GM21786 (cell line): ENCODE results near the gene SLC44A4.
"Not testable (repeated sequence)": the region's sequence is repeated elsewhere in the genome, so short reads cannot be mapped to it uniquely, and the experiment has no call there.

Source experiments
- ATAC-seq: cut with Tn5 transposase; IDR thresholded peaks from one replicate; pipeline ENCODE4 v1.9.1; 2021; ENCODE audit not compliant: unreplicated experiment

The SLC44A4 gene

GRCh38 chr6:31831350-31832215 is 47.2 kb downstream of the SLC44A4 start:
- no peak for ATAC-seq

- ATAC-seq = no peak
These were observed 47.9 kb downstream of the SLC44A4 start for GRCh38 chr6:31830886-31831335.

GRCh38 chr6:31829633-31830283 is 49.0 kb downstream of the SLC44A4 start:
- ATAC-seq = no peak

- peak; percentile 55 for ATAC-seq
These were observed 51.3 kb downstream of the SLC44A4 start, which contains the start of gene HSPA1B for GRCh38 chr6:31827286-31828079. Gene HSPA1B (plus strand): TSS chr6:31827738. CDS start chr6:31827951, 213 bp downstream.

- ATAC-seq = no peak
These were observed 52.0 kb downstream of the SLC44A4 start for GRCh38 chr6:31826793-31827285.

- no peak for ATAC-seq
These were observed 53.2 kb downstream of the SLC44A4 start for GRCh38 chr6:31825553-31825952.

- ATAC-seq = not testable (repeated sequence)
These were observed 55.1 kb downstream of the SLC44A4 start for GRCh38 chr6:31823592-31824196.

GRCh38 chr6:31822036-31822821 is 56.6 kb downstream of the SLC44A4 start:
- peak; percentile 47 for ATAC-seq

- ATAC-seq = peak; percentile 23
These were observed 57.3 kb downstream of the SLC44A4 start for GRCh38 chr6:31821301-31822035.

- not testable (repeated sequence) for ATAC-seq
These were observed 58.4 kb downstream of the SLC44A4 start for GRCh38 chr6:31820399-31820798.

- no peak for ATAC-seq
These were observed 58.9 kb downstream of the SLC44A4 start for GRCh38 chr6:31819871-31820299.

GRCh38 chr6:31817929-31818511 is 60.8 kb downstream of the SLC44A4 start:
- ATAC-seq = not testable (repeated sequence)

- not testable (repeated sequence) for ATAC-seq
These were observed 61.5 kb downstream of the SLC44A4 start for GRCh38 chr6:31817133-31817928.

- ATAC-seq = peak; percentile 36
These were observed 63.6 kb downstream of the SLC44A4 start, which contains the start of the genes HSPA1A and HSPA1L for GRCh38 chr6:31815025-31815838. Gene HSPA1A (plus strand): TSS chr6:31815543. CDS start chr6:31815757, 214 bp downstream. Gene HSPA1L (minus strand): TSS chr6:31815283. CDS start chr6:31811972, 3,311 bp downstream.

- peak; percentile 29 for ATAC-seq
These were observed 64.1 kb downstream of the SLC44A4 start for GRCh38 chr6:31814677-31815024.

- no peak for ATAC-seq
These were observed 65.3 kb downstream of the SLC44A4 start for GRCh38 chr6:31813465-31813849.
